ENCODE results near the gene CTCF. TPM values are rescaled to one million over a fixed set of nuclear protein-coding genes. Genes with fewer than 3 reads are reported as not detected.

The CTCF gene
- total RNA-seq, 3 donors from 2014 or later (not counting 1 experiment from before 2014, with no cell fraction given): 61.4 to 76.7 (median 63.6) TPM

- Histone ChIP-seq H3K27ac (ENCODE audit: low read length) (peak overlapping the region; percentile 94), H3K4me3 (ENCODE audit: low read length) (peak overlapping the region; percentile 53), H3K36me3 (ENCODE audit: control insufficient read depth, insufficient read depth, low read length) (no peaks in the 10 kb centered on the region), H3K27me3 (ENCODE audit: control insufficient read depth, insufficient read depth, low read length) (no peaks in the 10 kb centered on the region), H3K9me3 (ENCODE audit: control insufficient read depth, insufficient read depth, low read length) (no peaks in the 10 kb centered on the region), H3K4me1 (ENCODE audit: control insufficient read depth, insufficient read depth, low read length) (peaks cover 23% of the 10 kb centered on the region)
- intact Hi-C loops (cut with micrococcal nuclease): loop anchor here (2.0 to 10.0 kb wide), 3 partner anchors 78 to 751 kb away; partner anchors contain the start of genes ACD, PARD6A, PRMT7 and SLC7A6OS
- no peak for ATAC-seq
- peaks cover 28 to 35% of the 10 kb centered on the region in 2 donors for H3K4me1 Mint-ChIP-seq
- H3K9me3 Mint-ChIP-seq: no peaks in the 10 kb centered on the region
- no peaks in the 10 kb centered on the region for H3K36me3 Mint-ChIP-seq
- TF ChIP-seq CTCF (IDR thresholded peaks at IDR 0.05): no peak
- no peaks in the 10 kb centered on the region for H3K27me3 Mint-ChIP-seq (ENCODE audit: low read depth in 2 of 2)
- H3K4me3 Mint-ChIP-seq: peak overlapping the region; percentile 95
- DNase-seq: peak in 1 of 2 donors; percentile 66
- WGBS (ENCODE audit: insufficient coverage): 1% methylated on average over 16 of the region's 20 CpGs
- H3K27ac Mint-ChIP-seq: peak overlapping the region; percentile 93 to 95
These were observed 1.6 kb downstream of the CTCF start for GRCh38 chr16:67563708-67564468.

- intact Hi-C loops (cut with micrococcal nuclease): loop anchor here (10.0 kb wide), 1 partner anchor 749 kb away; the partner anchor contains the start of genes PRMT7 and SLC7A6OS
- WGBS (ENCODE audit: insufficient coverage): 72% methylated on average over 8 of the region's 8 CpGs
- ATAC-seq (no peak), DNase-seq (no peak)
- Mint-ChIP-seq H3K4me1 (peaks cover 35 to 36% of the 10 kb centered on the region in 2 donors), H3K4me3 (no peak overlapping the region), H3K9me3 (no peaks in the 10 kb centered on the region), H3K27me3 (ENCODE audit: low read depth in 2 of 2) (no peaks in the 10 kb centered on the region), H3K27ac (no peak overlapping the region), H3K36me3 (no peaks in the 10 kb centered on the region)
- Histone ChIP-seq H3K4me3 (ENCODE audit: low read length) (no peak overlapping the region), H3K36me3 (ENCODE audit: control insufficient read depth, insufficient read depth, low read length) (no peaks in the 10 kb centered on the region), H3K9me3 (ENCODE audit: control insufficient read depth, insufficient read depth, low read length) (no peaks in the 10 kb centered on the region), H3K27me3 (ENCODE audit: control insufficient read depth, insufficient read depth, low read length) (no peaks in the 10 kb centered on the region), H3K4me1 (ENCODE audit: control insufficient read depth, insufficient read depth, low read length) (peaks cover 23% of the 10 kb centered on the region), H3K27ac (ENCODE audit: low read length) (no peak overlapping the region)
- no peak for TF ChIP-seq CTCF (IDR thresholded peaks at IDR 0.05)
These were observed 3.3 kb downstream of the CTCF start for GRCh38 chr16:67565470-67566100.

- Mint-ChIP-seq H3K27ac (peak overlapping the region in 1 of 2 donors; percentile 14), H3K27me3 (ENCODE audit: low read depth in 2 of 2) (no peaks in the 10 kb centered on the region), H3K4me1 (peaks cover 13% of the 10 kb centered on the region in 2 donors), H3K9me3 (no peaks in the 10 kb centered on the region), H3K4me3 (no peak overlapping the region), H3K36me3 (no peaks in the 10 kb centered on the region)
- DNase-seq: no peak
- peaks cover 3% of the 10 kb centered on the region for H3K4me1 ChIP-seq (ENCODE audit: control insufficient read depth, insufficient read depth, low read length)
- WGBS (ENCODE audit: insufficient coverage): 100% methylated on average over 1 of the region's 2 CpGs
- no peak for ATAC-seq
- intact Hi-C loops (cut with micrococcal nuclease): no loop called here
- H3K27ac ChIP-seq (ENCODE audit: low read length): no peak overlapping the region
- peaks cover 32% of the 10 kb centered on the region for H3K36me3 ChIP-seq (ENCODE audit: control insufficient read depth, insufficient read depth, low read length)
- H3K27me3 ChIP-seq (ENCODE audit: control insufficient read depth, insufficient read depth, low read length): no peaks in the 10 kb centered on the region
- no peak for TF ChIP-seq CTCF (IDR thresholded peaks at IDR 0.05)
- H3K4me3 ChIP-seq (ENCODE audit: low read length): no peak overlapping the region
- no peaks in the 10 kb centered on the region for H3K9me3 ChIP-seq (ENCODE audit: control insufficient read depth, insufficient read depth, low read length)
These were observed 9.1 kb downstream of the CTCF start for GRCh38 chr16:67571464-67571863.
